Loucy (cell line): ENCODE measurements around the gene PLXNA2.

Source experiments
- EZH2phosphoT487 ChIP-seq: fragments of 200-600 bp; IDR thresholded peaks from 2 replicates; pipeline ENCODE4 v1.6.1; 2018; ENCODE audit warnings: antibody characterized with exemption, mild to moderate bottlenecking, moderate library complexity, borderline replicate concordance
- TF ChIP-seq, protein P1 (sequence below): fragments of 200-600 bp; sonication (generic); conservative IDR thresholded peaks from 2 replicates; pipeline ENCODE4 v1.5.1; 2014; ENCODE audit warnings: mild to moderate bottlenecking, antibody characterized with exemption, low read length

GRCh38 chr1:208232662-208233038 lies 11.5 kb downstream of the PLXNA2 start:
- TF ChIP-seq EZH2phosphoT487 = no peak
- TF ChIP-seq, protein P1, sequence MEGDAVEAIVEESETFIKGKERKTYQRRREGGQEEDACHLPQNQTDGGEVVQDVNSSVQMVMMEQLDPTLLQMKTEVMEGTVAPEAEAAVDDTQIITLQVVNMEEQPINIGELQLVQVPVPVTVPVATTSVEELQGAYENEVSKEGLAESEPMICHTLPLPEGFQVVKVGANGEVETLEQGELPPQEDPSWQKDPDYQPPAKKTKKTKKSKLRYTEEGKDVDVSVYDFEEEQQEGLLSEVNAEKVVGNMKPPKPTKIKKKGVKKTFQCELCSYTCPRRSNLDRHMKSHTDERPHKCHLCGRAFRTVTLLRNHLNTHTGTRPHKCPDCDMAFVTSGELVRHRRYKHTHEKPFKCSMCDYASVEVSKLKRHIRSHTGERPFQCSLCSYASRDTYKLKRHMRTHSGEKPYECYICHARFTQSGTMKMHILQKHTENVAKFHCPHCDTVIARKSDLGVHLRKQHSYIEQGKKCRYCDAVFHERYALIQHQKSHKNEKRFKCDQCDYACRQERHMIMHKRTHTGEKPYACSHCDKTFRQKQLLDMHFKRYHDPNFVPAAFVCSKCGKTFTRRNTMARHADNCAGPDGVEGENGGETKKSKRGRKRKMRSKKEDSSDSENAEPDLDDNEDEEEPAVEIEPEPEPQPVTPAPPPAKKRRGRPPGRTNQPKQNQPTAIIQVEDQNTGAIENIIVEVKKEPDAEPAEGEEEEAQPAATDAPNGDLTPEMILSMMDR = no peak
